CD4-positive, alpha-beta T cell treated with Interleukin-2 at 100 ng/mL for 4 hours (primary cell): ENCODE results near the gene ZRANB1.

Experiments
- DNase-seq: peaks from one replicate; pipeline ENCODE4 v3.0.0-alpha.2; 2020; ENCODE audit warnings: low spot score

ZRANB1 gene

DNA sequence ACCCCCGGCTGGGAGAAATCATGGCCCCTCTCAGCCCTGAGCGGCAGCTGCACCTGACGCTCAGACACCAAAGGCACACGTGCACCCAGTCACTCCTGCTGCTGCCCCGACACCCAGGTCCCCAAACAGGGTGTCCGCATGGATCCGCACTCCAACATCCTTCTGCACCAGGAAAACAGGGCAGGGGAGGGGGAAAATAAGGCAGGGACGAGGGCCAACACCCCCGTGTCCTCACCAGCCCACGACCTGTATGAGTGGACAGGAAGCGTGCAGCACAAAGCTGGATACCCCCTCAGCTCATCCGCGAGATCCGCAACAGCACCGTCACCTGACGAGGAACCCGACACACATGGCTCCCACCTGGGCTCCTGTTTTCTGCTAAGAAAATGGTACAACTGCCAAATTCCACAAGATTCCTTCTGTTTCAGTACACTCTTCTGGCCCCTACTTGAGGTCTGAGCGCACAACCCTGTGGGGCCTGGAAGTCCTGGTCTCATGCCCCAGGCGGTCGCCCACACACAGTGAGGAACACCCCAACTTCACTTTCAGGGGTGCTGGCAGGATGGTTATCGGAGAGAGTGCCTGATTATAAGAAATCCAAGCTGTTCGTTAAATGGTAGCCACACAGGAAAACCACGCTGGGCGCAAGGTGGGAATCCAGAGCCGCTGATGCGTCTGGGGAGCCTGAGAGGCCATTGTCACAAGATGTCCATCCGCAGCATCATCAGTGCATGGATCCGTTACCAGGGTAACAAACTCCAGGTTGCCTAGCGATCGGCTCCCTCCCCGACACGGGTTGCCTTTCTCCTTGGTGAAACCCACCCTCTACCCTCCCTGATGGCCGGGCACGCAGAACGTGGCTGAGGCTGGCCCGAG lies 63.6 kb downstream of the ZRANB1 start:
- no peak for DNase-seq

DNA sequence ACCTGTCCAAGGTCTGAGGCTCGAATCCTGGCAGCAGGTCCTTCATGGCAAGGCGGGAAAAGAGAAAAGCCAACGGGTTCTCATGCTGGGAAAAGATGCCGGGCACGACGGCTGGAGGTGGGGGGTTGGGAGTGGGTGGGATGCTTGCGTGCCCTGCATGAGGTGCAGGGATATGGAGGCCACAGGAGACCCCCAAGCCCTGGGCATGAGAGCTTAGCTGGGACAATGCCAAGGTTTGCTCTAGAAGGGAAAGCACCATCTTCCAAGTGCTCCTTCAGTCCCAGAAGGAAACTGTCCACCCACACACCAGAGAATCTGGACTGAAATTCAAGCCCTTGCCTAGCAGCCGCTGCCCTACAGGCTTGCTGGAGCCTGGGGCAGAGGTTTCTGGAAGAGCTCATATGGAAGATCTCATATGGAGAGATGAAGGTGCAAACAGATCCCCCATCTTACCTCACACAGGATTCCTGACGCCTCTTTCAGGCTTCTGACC lies 64.3 kb downstream of the ZRANB1 start:
- DNase-seq = no peak

DNA sequence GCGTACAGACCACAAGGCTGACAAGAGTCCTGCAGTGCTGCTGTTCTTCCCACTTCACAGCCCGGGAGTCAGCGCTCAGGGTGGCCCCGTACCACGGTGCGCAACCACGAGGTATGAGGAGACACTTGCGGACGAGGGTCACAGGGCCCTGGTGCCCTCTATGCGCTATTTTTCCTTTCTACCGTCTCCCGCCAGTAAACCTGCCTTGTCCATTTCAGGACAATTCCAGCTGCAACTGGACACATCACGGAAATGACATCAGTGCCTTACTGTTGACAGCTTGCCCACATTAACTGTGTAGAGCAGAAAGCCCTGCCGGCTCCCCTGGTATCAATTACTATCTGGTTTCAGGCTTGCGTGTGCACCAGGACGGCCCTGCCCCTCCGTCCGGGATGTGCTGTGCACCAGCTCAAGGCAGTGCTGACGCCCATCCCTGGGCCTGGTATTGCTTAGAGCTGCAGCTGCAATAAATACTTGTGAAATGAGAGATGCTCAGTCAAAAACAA lies 65.1 kb downstream of the ZRANB1 start:
- DNase-seq = no peak

DNA sequence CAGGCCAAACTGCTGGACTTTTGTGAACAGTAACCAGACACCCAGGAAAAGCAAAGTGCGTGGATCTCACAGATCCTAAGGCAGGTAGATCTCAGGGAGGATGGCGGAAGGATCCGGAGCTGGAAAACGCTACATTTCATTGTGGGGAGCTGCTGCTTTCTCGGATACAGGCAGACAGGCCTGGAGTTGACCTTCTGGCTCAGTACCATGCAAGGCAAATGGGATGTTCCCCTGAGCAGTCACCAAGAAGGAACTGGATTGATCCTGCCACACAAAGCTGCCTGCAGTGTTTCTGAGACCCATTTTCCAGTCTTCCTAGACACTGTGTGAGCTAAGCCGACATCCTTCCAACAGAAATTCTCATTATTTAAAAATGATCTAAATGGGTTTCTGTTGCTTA lies 65.5 kb downstream of the ZRANB1 start:
- DNase-seq = no peak

DNA sequence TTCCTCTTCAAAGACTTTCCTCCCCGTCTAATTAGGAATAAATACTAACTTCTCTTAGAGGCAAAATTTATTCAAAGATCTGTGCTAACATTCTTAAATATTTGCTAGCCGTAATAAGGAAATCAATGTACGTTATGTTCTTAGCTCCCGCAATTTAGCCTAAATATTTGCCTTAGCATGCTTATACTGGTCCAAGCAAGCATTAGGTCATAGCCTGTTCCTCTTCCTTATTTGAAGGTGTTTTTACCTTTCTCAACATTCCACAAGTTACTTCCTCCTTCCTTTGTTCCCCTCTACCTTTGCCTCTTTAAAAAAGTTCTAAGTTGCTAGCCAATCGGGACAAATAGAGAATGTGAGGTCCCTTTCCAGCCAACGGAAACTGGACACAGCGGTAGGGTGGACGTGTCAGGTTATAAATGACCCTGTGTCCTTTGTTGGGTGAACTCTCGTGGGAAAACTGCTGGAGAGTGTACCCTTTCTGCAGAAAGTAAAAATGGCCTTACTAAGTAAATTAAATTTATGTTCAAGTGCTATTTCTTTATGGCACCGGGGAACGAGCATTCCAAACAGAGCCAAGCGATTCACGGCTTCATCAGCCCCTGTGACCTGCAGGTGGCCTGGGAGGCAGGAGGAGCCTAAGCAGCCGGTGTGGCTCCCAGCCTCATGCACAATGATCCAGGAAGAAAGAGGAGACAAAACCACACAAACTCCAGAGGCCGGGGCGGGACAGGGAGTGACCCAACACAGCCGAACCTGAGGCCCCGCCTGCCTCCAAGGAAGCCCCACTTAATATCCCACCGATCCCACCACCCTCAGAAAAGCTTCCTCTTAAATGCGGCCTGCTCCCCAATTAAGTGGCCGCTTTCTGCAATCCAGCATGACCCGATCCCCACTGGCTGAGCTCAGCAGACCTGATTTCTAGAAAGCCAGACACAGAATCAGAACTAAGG lies 67.0 kb downstream of the ZRANB1 start:
- DNase-seq = no peak

DNA sequence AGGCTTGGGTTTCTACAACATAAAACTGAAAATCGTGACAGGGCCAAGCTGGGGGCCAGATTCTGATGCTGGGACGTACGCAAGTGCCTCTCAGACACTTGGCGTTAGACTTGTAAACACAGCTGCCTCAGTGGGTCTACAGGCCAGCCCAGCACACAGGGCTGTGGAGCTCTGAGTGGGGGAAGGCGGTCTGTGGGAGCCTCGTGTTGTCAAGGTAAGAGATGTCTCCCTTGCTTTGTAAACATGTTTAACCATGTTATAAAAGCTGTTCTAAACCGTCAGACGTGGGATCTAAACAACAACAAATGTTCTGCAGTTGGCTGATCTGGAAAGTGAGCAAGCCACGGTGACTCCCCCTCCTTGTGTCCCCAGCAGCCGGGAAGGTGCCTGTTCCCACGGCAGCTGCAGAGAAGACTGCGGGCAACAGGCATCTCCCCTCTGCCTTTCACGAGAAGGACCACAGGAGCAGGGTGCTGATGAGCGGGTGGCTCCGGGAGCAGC lies 67.8 kb downstream of the ZRANB1 start:
- DNase-seq = no peak

DNA sequence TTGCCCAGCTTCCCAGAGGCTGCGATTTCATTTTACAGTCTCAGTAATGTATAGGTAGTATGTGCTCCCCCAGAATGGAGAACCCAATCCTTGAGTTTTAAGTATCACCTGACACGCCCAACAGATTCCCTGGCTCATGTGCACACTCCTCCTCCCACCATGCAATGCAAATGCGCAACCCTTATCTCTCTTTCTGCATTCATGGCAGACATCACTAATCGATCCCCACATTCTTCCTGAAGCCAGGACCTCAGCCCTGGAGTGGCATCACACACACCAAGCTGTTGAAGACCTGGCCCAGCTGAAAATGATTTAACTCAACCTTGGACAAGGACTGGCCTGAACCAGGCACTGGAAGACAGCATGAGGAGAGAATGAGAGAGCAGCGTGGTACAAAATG lies 68.4 kb downstream of the ZRANB1 start:
- no peak for DNase-seq

DNA sequence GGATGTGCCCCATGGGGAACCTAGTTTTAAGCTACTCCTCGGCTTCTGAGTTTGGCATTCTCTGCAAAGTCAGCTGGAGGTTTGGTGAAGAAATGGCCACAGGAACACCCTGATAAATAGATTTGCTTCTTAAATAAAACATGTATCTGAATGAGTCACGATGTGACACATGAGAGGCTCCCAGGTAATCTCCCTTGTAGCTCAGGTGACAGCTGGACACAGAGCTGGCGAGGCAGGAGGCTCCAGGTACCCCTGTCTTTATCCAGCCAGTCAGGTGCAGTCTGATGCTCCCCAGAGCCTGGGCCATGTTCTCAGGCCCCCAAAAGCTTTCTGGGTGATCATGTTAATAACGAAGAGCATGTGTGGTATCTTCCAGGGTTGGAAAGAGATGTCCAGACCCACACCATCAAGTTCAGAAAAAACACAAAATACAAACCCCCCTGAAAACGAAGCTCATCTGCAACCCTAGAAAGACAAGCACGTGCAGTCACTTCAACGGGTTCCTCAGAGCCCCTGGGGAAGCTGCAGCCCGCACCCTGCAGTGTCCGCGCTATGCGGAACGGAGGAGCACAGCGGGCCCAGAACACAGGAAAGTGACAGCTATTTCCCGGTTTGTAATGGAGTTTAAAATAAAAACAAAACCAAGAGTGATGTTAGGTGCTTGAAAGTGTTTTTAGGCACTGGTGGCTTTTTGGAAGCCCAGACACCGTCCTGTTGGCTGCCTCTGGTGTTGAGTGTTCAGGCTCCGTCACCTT lies 69.4 kb downstream of the ZRANB1 start:
- DNase-seq = no peak

DNA sequence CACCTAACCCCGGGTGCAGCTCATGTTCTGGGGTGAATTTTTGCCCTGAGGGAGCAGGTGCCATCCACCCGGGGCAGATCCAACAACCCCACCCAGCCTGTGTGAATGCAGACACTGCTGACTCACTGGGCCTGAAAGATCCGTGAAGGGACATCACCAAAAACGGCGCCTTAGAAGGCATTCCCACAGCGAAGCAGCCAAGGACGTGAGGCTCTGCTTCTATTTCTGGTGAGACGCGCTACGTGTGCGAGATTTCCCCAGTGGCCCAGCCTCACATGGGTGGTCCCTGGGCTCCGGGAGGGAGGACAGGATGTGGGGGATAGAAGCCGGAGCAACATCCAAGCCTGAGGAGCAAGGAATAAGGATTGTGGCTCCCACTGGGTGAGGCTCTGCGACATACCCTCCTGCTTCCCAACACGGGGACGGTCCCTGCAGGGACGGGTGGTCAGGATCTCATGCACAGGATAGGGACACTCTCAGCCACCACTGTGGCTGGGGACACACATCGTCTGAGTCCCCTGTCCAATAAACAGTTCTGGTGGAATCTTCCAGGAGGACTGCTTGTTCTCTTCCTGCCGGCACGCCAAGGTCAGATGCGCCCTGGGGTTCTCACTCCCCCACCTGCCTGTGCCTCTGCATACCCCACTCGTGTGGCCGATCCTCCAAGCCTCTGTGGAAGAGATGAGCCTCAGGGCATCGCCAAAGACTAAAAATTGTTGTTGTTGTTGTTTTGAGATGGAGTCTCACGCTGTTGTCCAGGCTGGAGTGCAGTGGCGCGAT lies 70.2 kb downstream of the ZRANB1 start:
- DNase-seq = no peak

DNA sequence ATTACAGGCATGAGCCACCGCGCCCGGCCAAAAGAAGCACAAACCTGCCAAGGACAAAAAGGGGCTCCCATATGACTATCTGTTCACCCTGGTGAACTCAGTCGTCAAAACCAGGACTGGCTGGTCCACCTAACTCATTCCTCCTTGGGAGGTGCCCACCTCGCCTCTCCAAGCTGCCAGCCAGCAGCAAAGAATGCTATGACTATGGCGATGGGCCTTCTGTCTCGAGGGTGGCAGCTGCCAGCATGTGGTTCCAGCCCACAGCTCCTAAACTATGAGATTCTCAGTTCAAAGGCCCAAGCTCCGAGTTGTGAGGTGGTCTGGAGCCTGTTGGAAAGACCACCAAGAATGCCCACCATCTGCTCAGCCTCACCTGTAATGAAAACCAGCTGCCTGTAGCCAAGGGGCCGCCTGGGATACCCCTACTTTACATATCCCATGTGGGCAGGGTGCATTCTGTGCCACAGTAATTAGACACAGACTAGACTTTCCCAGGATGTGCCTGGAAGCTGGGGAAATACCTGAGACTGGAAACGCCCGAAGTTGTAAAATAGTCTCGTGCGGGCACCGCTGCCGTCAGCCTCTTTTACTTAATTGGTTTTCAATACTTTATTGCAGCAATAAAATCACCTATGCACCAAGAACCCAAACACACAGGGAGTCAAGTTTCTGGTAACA lies 71.1 kb downstream of the ZRANB1 start:
- DNase-seq = no peak

DNA sequence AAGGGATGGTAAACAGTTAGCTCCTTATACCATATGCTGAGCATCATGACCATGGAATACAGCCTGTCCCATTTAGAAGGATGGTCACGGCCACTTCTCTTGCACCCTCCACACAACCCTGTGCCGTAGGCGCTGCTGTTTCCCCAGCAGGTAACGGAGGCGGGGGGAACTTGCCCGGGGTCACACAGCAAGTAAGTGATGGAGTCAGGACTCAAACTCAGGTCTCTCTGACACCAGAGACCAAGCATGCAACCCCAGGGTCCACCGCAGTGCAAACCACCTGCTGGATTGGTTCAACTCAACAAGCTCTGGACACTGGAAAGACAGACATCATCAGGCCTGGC lies 71.6 kb downstream of the ZRANB1 start:
- no peak for DNase-seq

DNA sequence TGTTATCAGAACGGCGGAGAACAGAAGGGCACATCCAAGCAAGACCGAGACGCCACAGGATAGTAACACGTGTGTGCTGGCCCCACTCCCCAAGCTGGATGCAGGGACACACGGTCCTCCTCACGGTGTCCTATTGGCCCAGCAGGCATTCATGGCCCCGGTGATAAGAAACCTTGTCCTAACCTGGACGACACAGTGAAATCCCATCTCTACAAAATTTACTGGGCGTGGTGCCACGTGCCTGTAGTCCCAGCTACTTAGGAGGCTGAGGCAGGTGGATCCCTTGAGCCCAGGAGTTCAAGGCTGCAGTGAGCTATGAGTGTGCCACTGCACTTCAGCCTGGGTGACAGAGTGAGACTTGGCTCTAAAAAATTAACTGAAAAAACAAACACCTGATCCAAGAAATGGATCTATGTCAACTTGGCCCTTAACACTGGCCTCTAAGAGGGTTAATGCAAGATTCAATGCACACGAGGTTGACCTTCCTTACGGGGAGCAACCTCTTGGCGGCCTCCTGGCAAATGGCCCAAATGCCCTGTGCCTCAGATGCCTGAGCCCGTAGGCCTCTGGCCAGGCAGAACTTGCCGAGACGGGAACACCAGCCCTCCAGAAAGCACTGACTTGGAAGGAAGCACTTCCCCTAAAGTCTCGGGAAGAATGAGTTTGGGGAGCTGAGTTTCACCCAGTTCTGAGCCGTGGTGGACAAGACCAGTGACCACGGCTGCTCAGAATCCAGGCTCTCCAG lies 72.3 kb downstream of the ZRANB1 start:
- no peak for DNase-seq

DNA sequence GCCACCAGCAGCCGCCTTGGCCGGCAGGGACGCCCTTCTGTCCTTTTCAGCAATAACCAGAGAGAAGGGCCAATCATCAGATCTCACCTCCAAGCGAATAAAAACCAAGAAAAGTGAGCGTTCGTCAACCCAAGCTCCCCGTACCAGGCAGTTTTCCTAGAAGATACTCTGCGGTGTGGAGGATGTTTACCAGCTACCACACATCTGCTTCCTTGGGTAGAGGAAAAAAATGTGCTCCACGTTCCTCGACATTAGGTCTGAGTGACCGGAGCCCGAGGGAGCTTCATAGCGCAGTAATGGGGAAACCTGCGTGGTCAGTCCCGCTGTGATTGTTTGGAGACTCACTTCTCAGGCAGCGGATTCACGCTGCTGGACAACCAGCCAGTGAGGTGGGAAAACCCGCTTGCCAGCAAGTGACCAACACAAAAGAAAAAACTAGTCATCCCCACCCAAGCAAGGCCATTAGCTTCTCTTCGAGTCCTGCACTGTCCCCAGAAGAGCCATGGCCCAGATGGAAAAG lies 73.0 kb downstream of the ZRANB1 start:
- no peak for DNase-seq

DNA sequence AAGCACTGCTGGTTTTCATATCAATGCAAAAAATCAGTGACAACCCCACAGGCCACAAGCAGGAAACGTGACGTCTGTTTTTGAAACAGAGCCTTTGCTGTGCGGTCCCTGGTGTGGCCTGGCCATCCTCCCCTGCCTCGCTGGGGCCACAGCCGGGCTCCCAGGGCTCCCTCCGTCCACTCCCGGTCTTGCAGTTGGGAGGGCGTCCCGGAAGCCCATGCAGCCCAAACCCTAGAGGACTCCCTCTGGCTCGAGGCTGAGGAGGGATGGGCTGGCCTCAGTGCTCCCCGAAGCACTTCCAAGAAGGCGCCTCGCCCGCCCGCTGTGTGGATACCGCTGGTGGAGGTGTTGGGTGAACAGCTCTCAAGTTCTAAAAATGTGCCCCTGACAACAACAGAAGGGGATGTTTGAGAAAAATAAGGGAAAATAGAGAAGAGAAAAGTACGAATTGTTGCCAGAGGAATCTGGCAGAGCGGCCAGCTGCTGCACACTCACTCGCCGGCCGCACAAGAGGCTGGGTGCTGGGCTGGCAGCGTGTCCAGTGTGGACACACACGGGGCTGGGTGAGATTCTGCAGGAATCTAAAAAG lies 73.5 kb downstream of the ZRANB1 start:
- no peak for DNase-seq

DNA sequence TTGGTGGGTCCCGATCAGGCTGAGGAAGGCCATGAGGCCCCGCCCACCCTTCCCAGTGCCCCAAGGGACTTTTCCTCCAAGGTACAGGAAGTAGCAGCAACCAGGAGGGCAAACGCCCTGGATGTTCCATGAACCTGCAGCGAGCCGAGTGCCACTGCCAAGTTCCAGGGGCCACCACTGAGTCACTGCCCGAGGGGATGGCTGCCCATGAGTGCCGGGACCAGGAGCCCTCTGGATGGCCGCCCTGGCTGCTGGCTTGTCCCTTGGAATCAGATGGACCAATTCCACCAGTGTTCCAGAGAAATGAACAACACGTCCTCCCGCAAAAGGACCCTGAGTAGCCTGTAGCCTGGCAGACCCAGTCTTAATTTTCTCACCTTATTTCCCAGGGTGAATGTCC lies 74.2 kb downstream of the ZRANB1 start:
- DNase-seq = no peak

DNA sequence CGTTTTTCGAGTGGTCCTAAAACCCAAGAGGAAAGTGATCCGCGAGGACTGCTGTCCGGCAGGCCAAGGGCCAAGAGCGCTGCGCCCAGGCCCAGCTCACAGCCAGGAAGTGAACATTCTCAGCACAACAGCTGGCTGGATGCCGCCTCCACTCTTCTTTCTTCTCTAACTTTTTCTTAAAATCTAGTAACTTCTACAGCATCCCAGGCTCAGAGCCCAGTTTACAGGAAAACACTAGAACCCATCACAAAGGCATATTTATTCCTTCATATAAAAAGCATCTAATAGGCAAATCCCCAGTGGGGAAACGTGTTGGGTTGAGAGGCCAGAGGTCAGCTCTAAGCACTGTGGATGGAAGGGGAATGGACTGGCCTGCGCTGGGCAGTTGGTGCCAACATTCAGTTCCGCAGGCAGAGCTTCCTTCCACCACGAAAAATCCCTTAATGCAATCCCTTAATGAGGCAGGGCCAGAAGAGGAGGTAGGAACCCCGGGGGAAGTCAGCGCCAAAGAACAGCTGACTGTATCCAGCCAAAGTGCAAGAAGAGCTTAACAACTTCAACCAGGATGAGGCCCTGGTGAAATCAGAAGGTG lies 74.8 kb downstream of the ZRANB1 start:
- no peak for DNase-seq

DNA sequence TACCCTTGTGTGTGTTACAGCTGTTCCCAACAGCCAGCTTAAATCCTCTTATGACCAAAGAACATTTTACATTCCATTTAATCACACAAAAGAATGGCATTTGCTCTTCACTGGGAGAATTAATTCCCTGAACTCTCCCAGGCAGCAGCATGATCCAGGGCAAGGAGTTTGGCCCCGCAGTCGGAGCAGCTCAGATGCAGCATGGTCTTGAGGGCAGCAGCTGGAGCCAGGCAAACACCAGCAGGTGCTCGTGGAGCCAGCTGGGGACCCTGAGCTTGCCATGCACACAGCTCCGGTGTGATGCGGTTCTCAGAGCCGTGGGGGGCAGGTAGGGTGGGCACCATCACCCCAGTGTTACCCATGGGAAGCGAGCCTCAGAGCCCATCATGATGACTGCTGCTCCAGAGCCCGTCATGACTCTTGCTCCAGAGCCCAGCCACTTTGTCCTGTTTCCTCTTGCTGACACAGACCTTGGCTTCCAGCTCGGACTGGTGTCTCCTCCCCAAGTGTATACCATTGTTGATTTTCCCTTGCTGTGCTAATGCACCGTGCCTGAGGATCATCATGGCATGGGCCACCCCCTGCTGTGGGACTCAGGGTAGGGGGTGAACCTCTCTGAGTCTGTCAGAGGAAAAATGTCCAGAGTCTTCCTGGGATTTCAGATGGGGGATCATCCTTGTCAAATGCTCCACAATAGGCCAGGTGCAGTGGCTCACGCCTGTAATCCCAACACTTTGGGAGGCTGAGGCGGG lies 75.8 kb downstream of the ZRANB1 start:
- DNase-seq = no peak

DNA sequence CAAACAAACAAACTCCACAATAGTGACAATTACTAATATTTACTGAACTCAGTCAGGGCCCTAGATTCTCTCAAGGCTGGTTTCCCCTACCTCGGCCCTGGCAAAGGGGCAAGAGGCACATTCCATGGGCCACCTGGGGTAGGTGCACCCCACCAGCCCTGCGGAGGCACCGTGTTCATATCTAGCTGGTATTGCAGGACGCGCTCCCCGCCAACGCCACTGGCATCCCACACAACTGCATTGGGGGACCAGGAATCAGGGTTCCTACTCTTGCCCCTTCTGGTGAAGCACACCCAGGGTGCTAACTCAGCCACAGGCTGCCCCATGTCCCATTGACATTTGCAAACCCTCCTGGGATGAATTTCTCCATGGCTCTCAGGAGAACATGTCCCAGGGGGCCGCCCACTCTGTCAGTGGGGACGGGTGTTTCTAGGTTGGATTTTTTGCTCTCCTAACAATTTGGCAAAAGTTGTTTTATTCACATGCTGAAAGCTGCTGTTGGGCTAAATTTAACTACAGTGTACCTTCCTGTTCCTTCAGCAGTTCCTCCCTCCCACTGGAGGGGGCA lies 76.7 kb downstream of the ZRANB1 start:
- DNase-seq = no peak
